NCI-H82 (cell line): ENCODE results near the gene EVI2B.
"Not testable (repeated sequence)": the region's sequence is repeated elsewhere in the genome, so short reads cannot be mapped to it uniquely, and the experiment has no call there.

Experiments
- DNase-seq: peaks from one replicate; lab custom pipeline; 2025; lab: John Stamatoyannopoulos, UW

Gene EVI2B, protein sequence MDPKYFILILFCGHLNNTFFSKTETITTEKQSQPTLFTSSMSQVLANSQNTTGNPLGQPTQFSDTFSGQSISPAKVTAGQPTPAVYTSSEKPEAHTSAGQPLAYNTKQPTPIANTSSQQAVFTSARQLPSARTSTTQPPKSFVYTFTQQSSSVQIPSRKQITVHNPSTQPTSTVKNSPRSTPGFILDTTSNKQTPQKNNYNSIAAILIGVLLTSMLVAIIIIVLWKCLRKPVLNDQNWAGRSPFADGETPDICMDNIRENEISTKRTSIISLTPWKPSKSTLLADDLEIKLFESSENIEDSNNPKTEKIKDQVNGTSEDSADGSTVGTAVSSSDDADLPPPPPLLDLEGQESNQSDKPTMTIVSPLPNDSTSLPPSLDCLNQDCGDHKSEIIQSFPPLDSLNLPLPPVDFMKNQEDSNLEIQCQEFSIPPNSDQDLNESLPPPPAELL

DNA sequence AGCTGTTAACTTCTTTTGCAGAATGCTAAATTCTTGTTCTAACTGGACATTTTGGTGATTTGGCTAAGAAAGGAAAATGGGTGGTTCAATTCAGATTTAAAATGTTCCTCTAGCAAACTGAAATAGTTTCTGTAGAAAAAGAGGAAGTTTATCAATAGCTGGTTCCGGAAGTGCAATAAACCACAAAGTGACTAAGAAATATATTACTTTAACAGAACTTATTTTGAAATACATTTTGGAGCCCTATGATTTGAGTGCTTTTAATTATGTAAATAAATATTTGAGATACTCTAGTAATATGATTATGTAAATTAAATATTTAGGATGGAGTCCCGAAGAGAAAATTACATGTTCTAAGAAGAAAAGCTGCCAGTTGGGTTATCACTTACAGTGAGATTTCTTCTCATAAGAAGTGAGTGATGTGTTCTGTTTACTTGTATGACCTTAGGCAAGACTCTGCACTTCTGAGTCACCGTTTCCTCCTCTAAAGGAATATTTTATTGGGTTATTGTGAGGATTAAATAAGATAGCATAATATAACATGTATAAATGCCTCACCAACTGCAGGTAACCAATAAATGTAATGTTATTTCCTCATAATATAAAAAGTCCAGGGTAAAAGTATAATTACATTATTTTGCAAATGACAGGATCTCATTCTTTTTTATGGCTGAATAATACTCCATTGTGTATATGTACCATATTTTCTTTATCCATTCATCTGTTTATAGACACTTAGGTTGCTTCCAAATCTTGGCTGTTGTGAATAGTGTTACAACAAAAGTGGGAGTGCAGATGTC is at the start of gene EVI2B:
Gene EVI2B, minus strand, starts transcription at position 73 of the 800 bp plus-strand sequence. CDS start 8,445 bp downstream, outside the sequence.
- DNase-seq = no peak

GRCh38 chr17:31357839-31358394 is 44.1 kb upstream of the EVI2B start:
- no peak for DNase-seq

DNA sequence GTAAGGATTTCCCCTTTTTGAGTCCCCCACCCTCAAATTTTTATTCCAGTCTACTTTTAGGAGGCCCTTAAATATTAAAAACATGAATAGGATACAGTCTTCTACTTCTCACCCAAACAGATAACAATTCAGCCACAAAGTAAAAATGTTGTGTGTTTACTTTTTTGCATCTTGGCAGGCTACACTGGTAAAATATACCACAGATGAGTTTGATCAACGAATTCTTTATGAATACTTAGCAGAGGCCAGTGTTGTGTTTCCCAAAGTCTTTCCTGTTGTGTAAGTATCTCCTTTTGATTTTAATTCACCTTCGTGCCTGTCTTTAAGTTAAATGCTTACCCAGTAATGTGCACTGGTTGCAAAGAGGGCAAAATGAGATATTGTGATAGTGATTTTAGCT is 43.2 kb upstream of the EVI2B start:
- DNase-seq = no peak

DNA sequence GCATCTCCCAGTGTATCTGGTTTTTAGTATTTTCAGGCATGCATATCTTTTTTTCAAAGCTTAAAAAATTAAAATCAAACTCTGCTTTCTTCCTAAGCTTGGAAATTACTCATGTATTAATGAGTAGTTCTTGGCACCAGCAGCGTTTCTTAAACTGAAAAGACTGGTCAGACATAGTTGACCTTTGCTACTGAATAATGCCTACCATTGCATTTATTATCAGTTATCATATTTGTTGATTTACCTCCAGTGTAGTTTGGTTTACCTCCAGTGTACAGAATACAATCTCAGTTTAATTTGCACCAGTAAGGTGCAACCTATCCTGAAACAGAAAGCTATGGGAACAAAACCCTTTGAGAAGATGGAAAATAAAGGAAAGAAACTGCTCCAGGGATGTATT is 42.1 kb upstream of the EVI2B start:
- no peak for DNase-seq

GRCh38 chr17:31349454-31349853 is 35.6 kb upstream of the EVI2B start:
- no peak for DNase-seq

GRCh38 chr17:31345191-31345747 is 31.4 kb upstream of the EVI2B start:
- DNase-seq = not testable (repeated sequence)

GRCh38 chr17:31339906-31340661 is 26.2 kb upstream of the EVI2B start:
- no peak for DNase-seq

DNA sequence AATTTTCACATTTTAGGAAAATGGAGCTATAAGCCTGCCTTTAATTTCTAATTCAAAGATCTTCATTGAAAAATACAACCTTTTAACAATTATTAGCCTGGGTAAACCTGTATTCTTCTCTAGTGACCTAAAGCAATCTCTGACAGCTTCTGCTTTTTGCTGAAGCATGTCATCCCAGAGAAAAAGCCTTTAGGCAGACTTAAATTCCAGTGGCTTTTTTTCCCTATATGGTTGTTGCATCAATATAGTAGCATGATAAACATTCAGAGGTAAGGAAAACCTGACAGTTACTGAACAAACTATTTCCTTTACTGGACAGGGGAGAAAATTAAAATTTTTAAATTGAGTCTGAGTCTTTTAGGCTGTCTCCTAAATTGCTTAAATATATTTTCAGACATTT is 15.4 kb upstream of the EVI2B start:
- no peak for DNase-seq

GRCh38 chr17:31328160-31328535 is 14.3 kb upstream of the EVI2B start:
- DNase-seq = no peak

GRCh38 chr17:31327534-31328159 is 13.8 kb upstream of the EVI2B start:
- DNase-seq = no peak

DNA sequence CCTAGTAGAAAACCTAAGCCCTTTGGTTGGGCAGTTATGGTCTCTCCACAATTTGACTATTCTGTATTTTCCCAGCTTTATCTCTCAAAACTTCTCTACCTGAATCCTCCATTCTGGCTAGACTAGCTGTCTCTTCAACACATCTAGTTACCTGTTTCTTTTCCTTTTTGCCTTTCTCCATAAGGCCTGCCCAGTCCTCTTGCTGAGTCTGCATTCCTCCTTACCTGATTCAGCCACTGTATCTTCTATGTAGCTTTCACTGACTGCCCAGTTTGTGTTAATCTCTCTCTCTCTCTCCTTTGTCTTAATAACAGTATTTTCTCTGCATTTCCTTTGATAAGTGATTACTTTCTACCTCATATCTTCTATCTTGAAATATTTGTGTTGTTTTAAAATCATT is 9.7 kb upstream of the EVI2B start:
- DNase-seq = no peak

- no peak for DNase-seq
These were observed 8.1 kb upstream of the EVI2B start for GRCh38 chr17:31321966-31322365.

DNA sequence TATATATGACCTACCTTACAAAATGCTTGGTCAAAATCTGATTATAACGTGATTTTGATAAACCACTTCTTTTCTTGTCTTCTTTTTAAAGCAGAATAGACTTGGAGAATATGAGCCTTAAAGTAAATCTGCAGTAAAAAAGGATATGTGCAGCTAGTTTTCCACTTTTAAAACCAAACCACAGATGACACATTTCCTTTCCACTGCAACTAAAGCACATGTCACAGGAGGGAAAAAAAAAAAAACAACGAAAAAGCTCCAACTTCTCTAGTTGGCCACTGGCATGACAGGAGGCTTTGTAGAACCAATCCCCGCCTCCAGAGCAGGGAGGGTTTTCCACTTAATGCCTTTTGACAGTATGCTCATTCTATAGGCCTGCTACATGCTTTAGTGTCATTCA is 7.6 kb upstream of the EVI2B start, which contains the start of gene EVI2A:
Gene EVI2A, minus strand, starts transcription at position 142 of the 400 bp plus-strand sequence. CDS start 2,609 bp downstream, outside the sequence.
- no peak for DNase-seq

DNA sequence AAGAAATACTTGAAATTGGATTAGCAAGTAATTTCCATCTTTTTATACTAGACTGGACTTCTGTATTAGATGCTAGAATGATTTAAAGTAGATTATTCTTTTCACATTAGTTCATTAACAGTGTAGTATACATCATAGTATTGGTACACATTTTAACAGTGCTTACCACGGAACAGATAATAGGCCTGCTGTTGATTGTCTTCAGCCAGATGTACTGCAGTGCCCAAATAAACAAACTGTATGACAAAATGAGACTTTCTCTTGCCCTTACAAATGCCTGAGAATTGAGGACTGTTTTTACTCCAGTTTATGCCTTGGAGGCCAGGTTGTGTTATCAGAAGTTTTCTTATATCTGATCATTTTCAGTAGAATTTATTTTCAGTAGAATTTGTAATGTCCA is 6.9 kb upstream of the EVI2B start:
- DNase-seq = no peak

GRCh38 chr17:31320241-31320640 is 6.4 kb upstream of the EVI2B start:
- DNase-seq = no peak

DNA sequence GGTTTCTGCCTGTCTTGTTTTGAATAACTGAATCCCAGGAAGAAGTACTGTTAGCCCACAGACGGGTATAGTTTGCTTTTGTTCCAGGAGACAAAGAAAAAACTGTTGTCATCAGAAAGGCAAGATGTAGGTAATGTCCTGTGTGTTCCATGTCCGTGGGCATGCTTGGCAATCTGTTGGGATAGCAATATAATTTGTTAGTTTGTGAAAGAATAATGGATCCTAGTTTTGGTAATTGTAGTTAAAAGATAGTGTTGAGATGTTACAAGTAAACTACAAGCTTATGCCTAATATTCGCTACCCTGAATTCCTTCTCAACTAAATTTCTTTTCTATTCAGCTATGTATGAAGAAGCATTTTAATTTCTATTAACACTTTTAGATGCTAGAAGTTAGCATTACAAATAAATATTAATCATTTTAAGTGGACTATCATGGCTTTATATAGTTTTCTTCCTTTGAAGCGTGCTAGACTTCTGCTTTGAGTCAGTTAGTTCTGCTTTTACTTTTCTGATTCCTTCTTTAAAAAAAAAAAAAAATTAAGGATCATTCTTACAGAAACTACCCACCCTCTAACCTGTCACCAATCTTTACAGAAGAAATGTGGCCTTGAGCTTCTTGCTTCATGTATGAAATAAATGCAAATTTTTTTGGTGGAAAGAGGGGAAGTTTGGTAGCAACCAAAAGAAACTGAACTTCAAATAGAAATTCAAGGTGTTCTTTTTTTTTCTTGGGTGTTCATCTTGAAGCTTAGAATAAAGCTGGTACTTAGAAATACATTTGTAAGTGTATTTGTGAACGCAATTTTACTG is 5.2 kb upstream of the EVI2B start:
- DNase-seq = no peak

DNA sequence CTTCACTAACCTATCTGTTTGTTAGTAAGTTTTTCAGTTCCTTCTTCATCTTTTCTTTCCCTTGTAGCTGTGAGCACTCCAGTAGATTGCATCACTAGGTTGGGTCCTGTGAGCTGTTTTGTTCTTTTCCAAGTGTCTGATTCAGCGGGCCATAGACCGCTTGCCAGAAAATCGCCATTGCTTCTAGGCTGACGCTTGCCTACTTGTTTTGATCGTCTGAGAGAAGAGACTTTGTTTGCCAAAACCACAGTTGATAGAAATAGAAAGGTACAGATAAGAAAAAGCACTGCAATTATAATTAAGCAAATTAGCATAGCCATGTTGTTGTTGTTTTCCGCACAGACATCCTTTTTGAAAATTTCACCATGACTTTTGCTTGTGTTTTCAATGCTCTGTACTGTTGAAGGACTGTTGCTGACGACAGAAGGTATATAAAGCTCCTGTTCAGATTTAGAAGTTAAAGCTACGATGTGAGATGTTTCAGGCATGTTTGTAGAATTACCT is 4.5 kb upstream of the EVI2B start:
- DNase-seq = no peak

DNA sequence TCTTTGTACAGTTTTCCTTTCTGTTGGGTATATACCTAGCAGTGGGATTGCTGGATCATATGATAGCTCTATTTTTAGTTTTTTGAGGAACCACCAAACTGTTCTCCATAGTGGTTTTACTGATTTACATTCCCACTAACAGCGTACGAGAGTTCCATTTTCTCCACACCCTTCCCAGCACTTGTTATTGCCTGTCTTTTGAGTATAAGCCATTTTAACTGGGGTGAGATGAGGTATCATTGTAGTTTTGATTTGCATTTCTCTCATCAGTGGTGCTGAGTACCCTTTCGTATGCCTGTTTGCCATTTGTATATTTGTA is 887 bp upstream of the EVI2B start:
- no peak for DNase-seq

- not testable (repeated sequence) for DNase-seq
These were observed 1.6 kb downstream of the EVI2B start for GRCh38 chr17:31312223-31312622.

DNA sequence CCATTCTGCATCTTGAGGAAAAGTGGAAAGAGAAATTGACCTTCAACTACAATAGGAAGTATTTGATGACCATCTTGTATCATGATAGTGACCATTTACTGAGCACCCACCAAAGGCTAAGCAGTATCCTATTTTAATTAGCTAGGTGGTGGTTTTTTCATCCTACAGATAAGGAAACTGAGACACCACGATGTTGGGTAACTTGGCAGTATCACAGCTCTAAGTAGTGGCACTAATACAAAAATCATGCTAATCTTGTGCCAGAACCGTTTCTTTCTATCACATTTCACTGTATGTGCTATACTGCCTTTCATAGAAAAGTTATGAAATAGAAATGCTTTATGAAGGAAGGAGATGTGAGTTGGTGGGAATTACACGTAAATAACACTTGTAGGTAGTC is 2.3 kb downstream of the EVI2B start:
- DNase-seq = no peak
